H4 (cell line): ENCODE measurements around the gene CBFB. TPM values are rescaled to one million over a fixed set of nuclear protein-coding genes. Genes with fewer than 3 reads are reported as not detected.
A peak's percentile ranks its signal among the peaks of the same experiment; 100 is the strongest.
"Not testable (repeated sequence)": the region's sequence is repeated elsewhere in the genome, so short reads cannot be mapped to it uniquely, and the experiment has no call there.

Experiments
- DNase-seq: peaks from one replicate; pipeline ENCODE4 v3.0.0-alpha.2; 2015; ENCODE audit warnings: low spot score
- total RNA-seq: library from RNA; depleted of rRNA; stranded (reverse); fragments of >200 nt; shearing (Covaris generic); gene quantifications from 2 replicates; pipeline ENCODE4 v1.2.3, GENCODE V29; 2014

CBFB gene
- total RNA-seq, 1 experiment from 2014 or later = 81.0 TPM

GRCh38 chr16:67041520-67041919 lies 12.6 kb downstream of the CBFB start:
- not testable (repeated sequence) for DNase-seq

GRCh38 chr16:67043420-67043819 lies 14.5 kb downstream of the CBFB start:
- DNase-seq = no peak

- no peak for DNase-seq
These were observed 21.8 kb downstream of the CBFB start for GRCh38 chr16:67050796-67051195.

GRCh38 chr16:67052399-67052798 lies 23.4 kb downstream of the CBFB start:
- no peak for DNase-seq

GRCh38 chr16:67053767-67054334 lies 24.9 kb downstream of the CBFB start:
- no peak for DNase-seq

GRCh38 chr16:67054901-67055300 lies 26.0 kb downstream of the CBFB start:
- no peak for DNase-seq

- DNase-seq = peak; percentile 12
These were observed 27.0 kb downstream of the CBFB start for GRCh38 chr16:67055712-67056487.

- DNase-seq = no peak
These were observed 34.1 kb downstream of the CBFB start for GRCh38 chr16:67063008-67063407.

- no peak for DNase-seq
These were observed 39.3 kb downstream of the CBFB start for GRCh38 chr16:67068212-67068753.

- DNase-seq = no peak
These were observed 42.6 kb downstream of the CBFB start for GRCh38 chr16:67071476-67072048.

GRCh38 chr16:67075331-67075730 lies 46.4 kb downstream of the CBFB start:
- DNase-seq = no peak

- no peak for DNase-seq
These were observed 48.9 kb downstream of the CBFB start for GRCh38 chr16:67077871-67078270.

- DNase-seq = no peak
These were observed 53.2 kb downstream of the CBFB start for GRCh38 chr16:67082100-67082499.

GRCh38 chr16:67082891-67083290 lies 53.9 kb downstream of the CBFB start:
- no peak for DNase-seq

- no peak for DNase-seq
These were observed 55.5 kb downstream of the CBFB start for GRCh38 chr16:67084345-67085028.

- no peak for DNase-seq
These were observed 57.9 kb downstream of the CBFB start for GRCh38 chr16:67086822-67087221.

- no peak for DNase-seq
These were observed 58.3 kb downstream of the CBFB start for GRCh38 chr16:67087291-67087690.

GRCh38 chr16:67087803-67088202 lies 58.9 kb downstream of the CBFB start:
- DNase-seq = no peak

GRCh38 chr16:67088551-67088950 lies 59.6 kb downstream of the CBFB start:
- DNase-seq = no peak

- no peak for DNase-seq
These were observed 60.2 kb downstream of the CBFB start for GRCh38 chr16:67089101-67089500.

- no peak for DNase-seq
These were observed 63.1 kb downstream of the CBFB start for GRCh38 chr16:67091906-67092566.
